H54 (cell line): Measurements from ENCODE around the gene HERC3.

ENCODE experiments used
- DNase-seq: peaks from one replicate; pipeline ENCODE4 v3.0.0; 2011; ENCODE audit warnings: low spot score, mixed read lengths; ENCODE audit not compliant: insufficient read length
- FAIRE-seq: peaks from 3 replicates; lab custom pipeline; 2011; peaks lifted over from hg19 to GRCh38; lab: Jason Lieb, UNC
- POLR2A ChIP-seq: IDR thresholded peaks from 2 replicates; pipeline ENCODE4 v1.6.1; 2011; ENCODE audit warnings: low read depth, mild to moderate bottlenecking, low read length

HERC3 gene

DNA sequence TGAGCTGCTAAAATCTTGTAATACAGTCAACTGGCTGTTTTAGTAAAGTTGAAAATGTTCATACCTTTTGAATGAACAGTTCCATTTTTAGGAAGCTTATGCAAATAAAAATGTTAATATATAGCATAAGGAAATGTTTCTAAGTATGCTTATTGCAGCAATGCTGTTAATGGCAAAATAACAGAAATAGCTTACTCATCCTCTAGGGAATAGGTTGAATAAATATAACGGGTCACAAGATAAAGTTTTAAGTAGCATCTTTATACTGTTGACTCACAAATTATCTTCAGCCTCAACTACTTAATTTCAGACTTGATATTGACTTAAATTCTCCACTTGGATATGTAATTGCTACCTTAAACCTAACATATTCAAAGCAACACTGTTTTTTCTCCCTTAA is 27.7 kb downstream of the HERC3 start:
- TF ChIP-seq POLR2A = no peak
- no peak for FAIRE-seq

DNA sequence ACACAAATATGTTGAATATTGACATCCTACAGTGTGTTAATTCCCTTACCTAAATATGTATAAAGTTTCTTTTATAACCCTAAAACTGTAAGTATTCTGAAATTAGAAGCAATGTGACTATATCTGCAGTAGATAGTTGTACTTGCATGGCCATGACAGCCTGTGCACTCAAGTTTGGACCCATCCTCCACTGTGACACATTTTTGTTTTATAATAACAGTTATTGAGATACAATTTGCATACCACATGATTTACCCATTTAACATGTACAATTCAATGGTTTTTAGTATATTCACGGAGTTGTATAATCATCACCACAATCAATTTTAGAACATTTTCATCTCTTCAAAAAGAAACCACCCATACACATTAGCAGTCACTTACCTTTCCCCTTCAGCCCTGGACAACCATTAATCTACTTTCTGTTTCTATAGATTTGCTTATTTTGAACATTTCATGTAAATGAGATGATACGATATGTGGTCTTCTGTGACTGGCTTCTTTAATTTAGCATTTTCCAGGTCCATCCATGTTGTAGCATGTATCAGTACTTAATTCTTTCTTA is 29.6 kb downstream of the HERC3 start:
- TF ChIP-seq POLR2A = no peak
- FAIRE-seq = no peak
- no peak for DNase-seq

More for the DNA sequence above, 27.7 kb downstream of the HERC3 start:
- no peak for DNase-seq

DNA sequence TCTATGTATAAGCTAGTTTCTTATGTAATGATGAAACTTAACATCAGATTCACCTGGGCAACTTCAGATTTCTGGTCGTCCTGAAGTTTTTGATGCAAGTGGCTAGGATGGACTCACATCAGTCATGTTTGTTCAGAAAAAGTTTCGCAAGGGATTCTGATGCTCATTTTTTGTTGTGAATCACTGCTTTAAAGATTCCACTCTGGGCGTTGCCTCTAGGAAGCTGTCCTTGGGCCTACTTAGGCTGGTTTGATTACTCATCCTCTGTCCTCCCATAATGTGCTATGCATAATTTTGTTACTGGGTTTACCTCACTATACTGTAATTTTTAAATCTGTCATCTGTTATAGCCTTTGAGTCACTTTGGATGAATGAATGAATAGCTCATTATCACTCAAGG is 30.8 kb downstream of the HERC3 start:
- FAIRE-seq (peak; percentile 97), DNase-seq (peak; percentile 29)
- no peak for TF ChIP-seq POLR2A

DNA sequence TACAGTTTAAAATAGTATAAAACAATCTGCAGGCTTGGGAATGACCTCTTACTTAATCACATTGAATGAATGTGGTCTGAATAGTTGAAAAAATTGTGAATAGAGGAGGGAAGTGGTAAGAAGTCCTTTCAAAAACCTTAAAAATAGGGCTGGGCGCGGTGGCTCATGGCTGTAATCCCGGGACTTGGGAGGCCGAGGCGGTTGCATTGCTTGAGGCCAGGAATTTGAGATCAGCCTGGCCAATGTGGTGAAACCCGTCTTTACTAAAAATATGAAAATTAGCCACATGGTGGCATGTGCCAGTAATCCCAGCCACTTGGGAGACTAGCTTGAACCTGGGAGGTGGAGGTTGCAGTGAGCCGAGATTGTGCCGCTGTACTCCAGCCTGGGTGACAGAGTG is 36.5 kb downstream of the HERC3 start:
- TF ChIP-seq POLR2A = no peak
- no peak for FAIRE-seq
- no peak for DNase-seq

DNA sequence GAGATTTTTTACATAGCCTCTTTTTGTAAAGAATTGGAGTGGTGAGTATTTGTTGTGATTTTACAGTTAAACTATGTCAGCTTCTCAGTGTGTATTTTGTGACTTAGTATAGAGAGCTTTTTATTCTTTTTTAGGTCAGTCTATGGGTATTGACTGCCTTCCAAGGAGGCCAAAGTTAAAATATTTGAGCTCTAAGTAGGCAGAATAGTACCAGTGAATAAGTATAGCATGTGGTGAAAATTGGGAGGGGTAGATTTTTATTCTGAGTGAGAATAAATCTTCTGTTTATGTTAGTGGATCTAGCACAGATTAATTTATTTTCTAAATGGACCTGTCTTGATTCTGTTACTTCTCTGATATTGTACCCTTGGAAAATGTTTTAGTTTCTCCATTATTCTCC is 37.5 kb downstream of the HERC3 start:
- FAIRE-seq = no peak
- TF ChIP-seq POLR2A = no peak
- DNase-seq = no peak

DNA sequence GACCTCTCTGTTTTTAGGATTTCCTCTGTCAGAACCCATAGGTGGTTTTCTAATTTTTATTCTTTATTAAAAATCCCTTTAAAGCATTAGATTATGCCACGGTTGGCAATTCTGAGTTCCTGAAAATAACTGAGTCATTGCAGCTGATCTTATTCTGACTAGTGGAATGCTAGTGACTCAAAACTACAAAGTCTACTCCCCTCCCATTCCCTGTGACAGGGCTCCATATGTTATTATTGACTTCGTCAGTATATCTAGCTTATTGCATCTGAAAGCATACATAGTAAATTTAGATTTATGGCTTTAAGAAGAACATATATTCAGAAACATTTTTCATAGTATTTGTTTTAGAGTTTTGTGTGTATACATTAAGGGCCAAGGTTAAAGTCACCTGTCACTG is 38.5 kb downstream of the HERC3 start:
- peak; percentile 16 for DNase-seq
- TF ChIP-seq POLR2A = no peak

DNA sequence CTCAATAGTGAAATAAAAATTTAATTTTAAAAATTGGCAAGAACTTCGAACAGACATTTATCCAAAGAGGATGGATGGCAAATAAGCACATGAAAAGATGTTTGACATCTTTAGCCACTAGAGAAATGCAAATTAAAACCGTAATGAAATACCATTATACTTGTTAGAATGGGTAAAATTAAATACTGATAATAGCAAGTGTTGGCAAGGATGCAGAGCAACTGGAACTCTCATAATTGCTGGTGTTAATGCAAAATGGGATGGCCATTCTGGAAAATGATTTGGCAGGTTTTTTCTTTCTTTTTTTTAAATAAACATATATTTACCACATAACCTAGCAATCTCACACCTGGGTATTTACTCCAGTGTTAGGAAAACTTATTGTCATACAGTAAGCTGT is 51.7 kb downstream of the HERC3 start:
- no peak for FAIRE-seq
- TF ChIP-seq POLR2A = no peak
- DNase-seq = no peak

More for the DNA sequence above, 38.5 kb downstream of the HERC3 start:
- no peak for FAIRE-seq

DNA sequence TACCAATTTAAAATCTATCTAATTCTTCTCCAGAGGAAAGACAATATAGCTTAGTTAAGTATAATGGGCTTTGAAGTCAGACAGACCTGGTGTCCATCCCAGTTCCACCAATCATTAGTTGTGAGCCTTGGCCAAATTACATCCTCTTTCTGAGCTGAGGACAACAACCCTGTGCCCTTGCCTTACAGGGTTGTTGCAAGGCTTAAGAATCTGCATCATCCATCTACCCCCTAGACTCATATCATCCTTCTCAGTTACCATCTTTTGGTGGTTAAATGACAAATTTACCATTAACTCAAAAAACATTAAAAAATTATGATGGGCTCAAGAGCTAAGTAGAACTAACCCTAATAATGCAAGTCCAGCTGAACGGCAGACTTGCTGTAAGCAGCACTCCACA is 53.7 kb downstream of the HERC3 start:
- no peak for TF ChIP-seq POLR2A
- FAIRE-seq (no peak), DNase-seq (no peak)

DNA sequence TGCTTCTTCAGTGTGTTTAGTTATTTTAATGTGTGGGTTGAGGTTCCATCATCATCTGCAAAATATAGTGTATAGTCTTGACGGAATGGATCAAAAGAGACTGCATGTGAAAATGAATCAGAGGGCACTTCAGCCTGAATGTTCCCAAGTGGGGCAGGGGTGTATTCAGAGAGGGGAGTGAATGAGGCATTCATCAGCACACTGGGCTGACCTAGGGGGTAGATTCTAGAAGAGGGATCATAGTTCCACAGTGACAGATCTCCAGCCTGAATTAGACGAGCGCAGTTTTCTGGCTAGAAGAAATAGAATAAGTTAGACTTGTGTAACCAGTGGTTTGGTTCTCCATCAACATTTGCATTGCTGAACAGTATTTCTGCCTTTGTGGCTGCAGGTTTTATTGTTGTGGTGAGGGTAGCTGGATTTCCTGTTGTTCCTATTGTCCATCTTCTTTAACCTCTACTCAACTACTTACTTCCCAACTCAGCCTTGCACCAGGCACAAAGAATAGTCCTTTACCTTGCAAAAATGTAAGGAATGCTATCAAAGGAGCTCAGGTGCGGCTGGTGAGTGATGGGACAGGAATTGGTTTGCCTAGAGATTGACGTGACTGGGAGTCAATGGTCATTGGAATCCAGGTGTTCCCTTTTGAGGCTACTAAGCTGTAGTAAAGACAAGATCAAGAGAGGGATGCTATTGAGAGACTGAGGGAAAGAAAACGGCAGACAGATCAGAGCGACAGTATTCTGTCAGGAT is 54.4 kb downstream of the HERC3 start:
- DNase-seq (no peak), FAIRE-seq (no peak)
- no peak for TF ChIP-seq POLR2A

DNA sequence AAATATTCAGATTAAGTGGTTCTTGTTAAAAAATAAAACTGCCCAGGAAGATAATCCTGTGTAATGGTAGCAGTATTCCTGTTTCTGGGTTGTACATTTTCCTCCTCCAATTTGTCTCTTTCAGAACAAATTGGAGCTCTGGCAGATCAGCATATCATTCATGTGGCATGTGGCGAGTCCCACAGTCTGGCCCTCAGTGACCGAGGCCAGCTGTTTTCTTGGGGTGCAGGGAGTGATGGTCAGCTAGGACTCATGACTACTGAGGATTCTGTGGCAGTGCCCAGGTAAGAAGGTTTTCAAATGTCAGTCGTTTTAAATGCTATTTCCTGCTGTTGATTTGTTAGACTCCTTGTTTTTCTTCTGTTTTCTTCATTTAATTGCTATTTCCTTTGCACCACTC is 57.4 kb downstream of the HERC3 start:
- no peak for DNase-seq
- FAIRE-seq = no peak
- TF ChIP-seq POLR2A = no peak

DNA sequence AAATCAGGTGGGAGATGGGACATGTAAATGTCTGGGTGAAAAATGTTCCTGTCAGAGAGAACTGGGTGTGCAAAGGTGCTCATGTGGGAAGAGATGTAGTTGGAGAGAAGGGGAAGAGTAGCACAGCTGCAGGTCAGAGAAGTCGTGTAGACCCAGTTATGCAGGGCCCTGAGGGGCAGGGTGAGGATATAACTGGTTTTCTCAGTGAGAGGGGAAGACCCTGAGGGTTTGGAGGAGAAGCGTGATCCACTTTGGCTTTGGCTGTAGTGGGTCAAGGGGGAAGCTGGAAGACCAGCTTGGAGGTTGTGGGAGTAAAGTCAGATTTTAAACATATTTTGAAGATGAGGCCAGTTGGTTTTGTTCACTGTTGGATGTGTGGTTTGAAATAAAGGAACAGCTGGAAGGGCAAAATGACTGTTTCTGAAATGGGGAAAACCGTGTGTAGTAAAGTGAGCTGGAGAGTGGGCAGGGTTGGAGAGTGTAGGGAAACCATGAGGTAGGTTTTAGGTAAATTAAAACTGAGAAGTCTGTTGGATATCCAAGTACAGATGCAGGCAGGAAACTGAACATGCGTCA is 61.2 kb downstream of the HERC3 start:
- TF ChIP-seq POLR2A = no peak
- FAIRE-seq = no peak
- no peak for DNase-seq

DNA sequence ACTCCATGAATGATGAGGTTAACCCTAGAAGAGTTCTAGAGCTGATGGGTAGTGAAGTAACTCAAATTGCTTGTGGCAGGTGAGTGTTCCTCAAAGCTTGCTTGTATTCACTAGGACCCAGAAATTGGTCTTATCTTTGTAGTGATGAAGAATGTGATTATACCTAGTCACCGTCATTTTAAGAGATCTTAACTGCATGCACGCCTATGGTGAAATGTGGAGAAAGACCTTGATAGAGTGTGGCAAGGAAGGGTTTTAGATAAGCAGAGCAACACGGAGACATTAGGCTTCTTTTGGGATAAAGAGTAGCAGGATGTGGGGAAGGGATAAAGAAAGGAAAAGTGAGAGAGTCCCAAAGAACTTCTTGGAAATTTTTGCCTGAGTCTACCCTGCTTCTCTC is 62.9 kb downstream of the HERC3 start:
- no peak for DNase-seq
- no peak for FAIRE-seq

DNA sequence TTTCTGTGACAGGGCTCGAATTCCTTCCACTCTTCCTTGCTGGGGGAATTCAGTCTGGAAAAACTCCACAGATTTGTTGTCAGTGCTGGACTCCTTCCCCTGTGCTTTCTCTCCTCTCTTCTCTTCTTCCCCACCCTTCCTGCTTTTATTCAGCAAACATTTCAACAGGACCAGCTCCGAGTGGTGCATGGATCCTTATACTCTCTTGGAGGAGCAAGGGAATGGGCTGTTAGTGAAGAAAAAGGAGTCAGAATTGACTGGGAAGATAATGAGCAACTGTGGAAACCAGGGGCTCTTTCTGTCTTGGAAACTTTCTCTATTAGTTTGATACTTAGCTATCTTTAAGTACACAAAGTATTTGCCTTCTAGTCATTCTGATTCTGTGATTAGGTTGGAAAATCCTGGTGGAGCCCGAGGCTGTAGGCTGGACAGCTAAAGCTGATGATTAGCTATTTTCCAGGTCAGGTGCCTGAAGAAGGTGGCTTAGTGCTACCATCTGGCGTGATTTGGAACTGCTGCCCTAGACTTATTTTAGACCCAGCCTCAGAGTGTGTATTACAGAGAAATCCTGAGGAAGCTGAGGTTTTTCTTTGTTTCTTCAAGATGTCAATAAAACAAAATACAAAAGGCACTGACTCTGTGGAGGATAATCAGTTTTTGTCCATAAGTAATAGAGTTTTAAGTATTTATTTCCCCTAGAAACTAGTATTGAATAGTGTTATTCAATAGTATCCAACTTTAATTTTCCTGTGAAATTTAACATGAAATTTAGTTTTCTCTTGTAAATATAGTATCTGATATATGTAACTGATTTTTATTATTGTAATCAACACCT is 67.0 kb downstream of the HERC3 start:
- FAIRE-seq (peak; percentile 81), DNase-seq (peak; percentile 8)
- no peak for TF ChIP-seq POLR2A

More for the DNA sequence above, 62.9 kb downstream of the HERC3 start:
- no peak for TF ChIP-seq POLR2A

DNA sequence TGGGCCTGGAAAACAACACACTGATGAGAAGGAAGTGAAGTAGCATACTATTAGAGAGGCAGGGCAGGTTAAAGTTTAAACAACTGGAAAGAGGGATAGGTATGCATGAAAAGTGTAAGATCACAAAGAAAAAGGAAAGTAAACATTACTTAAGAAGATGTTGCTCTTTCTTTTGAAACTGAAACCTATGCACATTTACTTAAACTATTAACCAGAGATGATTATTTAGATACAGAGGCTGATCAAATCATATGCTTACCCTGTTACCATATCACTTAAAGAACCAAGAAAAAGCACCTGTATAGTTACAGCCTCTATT is 67.6 kb downstream of the HERC3 start:
- no peak for TF ChIP-seq POLR2A
- DNase-seq = no peak
- FAIRE-seq = no peak
